Epithelial cell of proximal tubule (primary cell): ENCODE data around the gene UQCRQ. TPM values are rescaled to one million over a fixed set of nuclear protein-coding genes. Genes with fewer than 3 reads are reported as not detected.

Experiments
- DNase-seq: peaks from one replicate; pipeline ENCODE4 v3.0.0-alpha.2; 2011; ENCODE audit warnings: low read depth
- H3K4me3 ChIP-seq: 2 replicates; pipeline ENCODE4 v1.5.1; 2011; ENCODE audit warnings: low read depth, mild to moderate bottlenecking, low read length
- total RNA-seq: library from RNA; depleted of rRNA; stranded (reverse); fragments of >200 nt; gene quantifications from 2 replicates; pipeline ENCODE4 v1.2.3, GENCODE V29; 2015
- TF ChIP-seq, protein P1 (sequence below): conservative IDR thresholded peaks from 2 replicates; pipeline ENCODE4 v1.5.1; 2012; ENCODE audit warnings: low read depth, mild to moderate bottlenecking, low read length

UQCRQ gene
- total RNA-seq, 1 donor from 2014 or later, result 304 TPM

DNA sequence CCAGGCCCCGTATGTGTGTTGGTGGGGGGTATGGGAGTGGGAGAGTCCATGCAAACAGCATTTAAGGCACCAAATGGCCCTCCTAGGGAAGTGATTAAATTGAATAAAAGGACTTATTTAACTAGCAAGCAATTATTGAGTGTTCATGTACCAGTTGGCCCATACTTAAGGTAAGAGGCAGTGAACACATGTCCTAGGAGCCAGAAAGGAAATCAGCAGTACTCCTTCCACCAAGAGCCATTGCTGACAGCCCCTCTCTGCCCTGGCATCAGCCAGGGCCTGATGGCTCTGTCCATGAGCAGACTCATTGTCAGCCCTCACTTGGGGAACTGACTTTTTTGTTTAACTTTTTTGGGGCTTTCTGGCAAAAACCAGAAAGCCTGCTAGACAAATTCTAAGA, 25.5 kb upstream of the UQCRQ start:
- no peak overlapping the region for H3K4me3 ChIP-seq
- no peak for DNase-seq
- TF ChIP-seq, protein P1, sequence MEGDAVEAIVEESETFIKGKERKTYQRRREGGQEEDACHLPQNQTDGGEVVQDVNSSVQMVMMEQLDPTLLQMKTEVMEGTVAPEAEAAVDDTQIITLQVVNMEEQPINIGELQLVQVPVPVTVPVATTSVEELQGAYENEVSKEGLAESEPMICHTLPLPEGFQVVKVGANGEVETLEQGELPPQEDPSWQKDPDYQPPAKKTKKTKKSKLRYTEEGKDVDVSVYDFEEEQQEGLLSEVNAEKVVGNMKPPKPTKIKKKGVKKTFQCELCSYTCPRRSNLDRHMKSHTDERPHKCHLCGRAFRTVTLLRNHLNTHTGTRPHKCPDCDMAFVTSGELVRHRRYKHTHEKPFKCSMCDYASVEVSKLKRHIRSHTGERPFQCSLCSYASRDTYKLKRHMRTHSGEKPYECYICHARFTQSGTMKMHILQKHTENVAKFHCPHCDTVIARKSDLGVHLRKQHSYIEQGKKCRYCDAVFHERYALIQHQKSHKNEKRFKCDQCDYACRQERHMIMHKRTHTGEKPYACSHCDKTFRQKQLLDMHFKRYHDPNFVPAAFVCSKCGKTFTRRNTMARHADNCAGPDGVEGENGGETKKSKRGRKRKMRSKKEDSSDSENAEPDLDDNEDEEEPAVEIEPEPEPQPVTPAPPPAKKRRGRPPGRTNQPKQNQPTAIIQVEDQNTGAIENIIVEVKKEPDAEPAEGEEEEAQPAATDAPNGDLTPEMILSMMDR, result no peak

DNA sequence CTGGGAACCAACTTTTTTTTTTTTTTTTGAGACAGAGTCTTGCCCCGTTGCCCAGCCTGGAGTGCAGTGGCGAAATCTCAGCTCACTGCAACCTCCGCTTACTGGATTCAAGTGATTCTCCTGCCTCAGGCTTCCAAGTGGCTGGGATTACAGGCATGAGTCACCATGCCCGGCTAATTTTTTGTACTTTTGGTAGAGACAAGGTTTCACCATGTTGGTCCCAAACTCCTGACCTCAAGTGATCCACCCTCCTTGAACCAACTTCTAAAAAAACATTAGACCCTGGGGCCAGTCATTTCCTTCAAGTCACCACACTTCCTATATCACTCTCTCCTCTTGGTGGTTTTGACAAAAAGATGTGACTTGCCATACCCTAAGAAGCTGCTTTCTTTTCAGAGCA, 25.1 kb upstream of the UQCRQ start:
- no peak for DNase-seq
- TF ChIP-seq, protein P1, result no peak
- no peak overlapping the region for H3K4me3 ChIP-seq

GRCh38 chr5:132848270-132848669, 18.2 kb upstream of the UQCRQ start:
- no peak for DNase-seq
- TF ChIP-seq, protein P1, result no peak
- no peak overlapping the region for H3K4me3 ChIP-seq

DNA sequence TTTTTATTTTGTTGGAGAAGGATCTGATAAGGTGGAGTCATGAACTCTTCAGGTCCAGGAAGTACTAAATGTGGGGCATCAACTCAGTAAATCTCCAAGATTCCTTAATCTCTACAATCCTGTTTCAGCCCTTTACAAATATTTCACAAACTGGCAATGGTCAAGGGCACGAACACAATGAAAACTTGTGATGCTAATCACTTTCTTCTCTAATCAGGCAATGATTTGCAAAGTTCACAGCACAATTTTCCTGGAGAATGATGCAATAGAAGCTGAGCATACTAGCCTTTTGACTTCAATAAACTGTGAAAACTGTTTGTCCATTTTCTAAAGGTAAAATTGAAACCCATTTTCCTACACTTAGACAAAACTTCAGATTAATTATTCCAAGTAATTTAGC, 17.1 kb upstream of the UQCRQ start:
- no peak overlapping the region for H3K4me3 ChIP-seq
- DNase-seq, result no peak
- TF ChIP-seq, protein P1, result no peak

GRCh38 chr5:132850066-132850465, 16.4 kb upstream of the UQCRQ start:
- no peak overlapping the region for H3K4me3 ChIP-seq
- no peak for DNase-seq
- TF ChIP-seq, protein P1, result no peak

DNA sequence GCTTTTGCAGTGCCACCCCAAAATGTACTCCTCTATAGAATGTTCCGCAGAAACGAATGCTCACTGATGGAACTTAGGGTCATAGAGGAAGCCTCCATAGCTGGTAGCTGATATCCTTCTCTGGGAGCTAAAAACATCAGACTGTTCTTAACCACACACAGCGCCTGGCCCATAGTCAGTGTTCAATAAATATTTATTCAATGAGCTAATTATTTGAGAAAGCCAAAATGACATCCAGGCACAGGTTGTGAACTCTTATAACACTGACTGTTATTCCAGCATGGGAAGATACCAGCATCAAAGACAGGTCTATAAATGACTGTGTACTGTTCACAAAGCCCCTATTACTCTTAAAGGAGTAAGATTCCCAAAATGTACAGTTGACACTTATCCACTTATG, 13.1 kb upstream of the UQCRQ start:
- H3K4me3 ChIP-seq, result no peak overlapping the region
- TF ChIP-seq, protein P1, result no peak
- DNase-seq, result no peak

DNA sequence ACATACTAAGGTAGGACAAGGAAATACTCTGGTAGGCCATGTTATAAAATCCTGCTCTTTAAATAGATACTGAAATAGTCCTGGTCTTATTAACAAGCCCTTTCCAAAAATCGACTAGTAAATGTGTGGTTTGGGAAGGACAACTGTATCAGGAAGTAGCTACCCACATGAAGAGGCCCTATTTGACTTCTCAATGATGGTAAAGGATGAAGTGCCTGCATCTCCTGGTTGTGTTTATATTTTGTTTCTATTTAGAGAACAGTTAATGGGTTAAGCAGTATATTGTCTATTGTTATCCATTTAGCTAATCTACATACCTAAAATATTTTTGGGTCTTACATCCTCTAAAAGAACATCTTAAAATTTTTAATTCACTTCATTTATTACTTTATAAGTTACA, 12.7 kb upstream of the UQCRQ start:
- DNase-seq, result no peak
- TF ChIP-seq, protein P1, result no peak

More for the DNA sequence above, 12.7 kb upstream of the UQCRQ start:
- H3K4me3 ChIP-seq, result no peak overlapping the region
